GM10248 (cell line): ENCODE measurements around the gene SYT7.

Experiments
- CTCF ChIA-PET: fragments of 300-600 bp; sonication (Branson Sonifier 250); formaldehyde crosslinking; extraction: SDS; loops from one replicate; lab custom pipeline; 2021; ENCODE audit warnings: antibody characterized with exemption; lab: Yijun Ruan, JAX
- POLR2A ChIA-PET: fragments of 350-650 bp; sonication (Branson Sonifier 250); formaldehyde crosslinking; extraction: SDS; loops from one replicate; lab custom pipeline; 2020; ENCODE audit warnings: antibody characterized with exemption; lab: Yijun Ruan, JAX
- DNase-seq: peaks from one replicate; pipeline ENCODE4 v3.0.0; 2012; ENCODE audit errors: extremely low spot score
- CTCF ChIP-seq: IDR thresholded peaks from 2 replicates; pipeline ENCODE4 v1.5.1; 2012; ENCODE audit warnings: mild to moderate bottlenecking, low read depth; ENCODE audit errors: extremely low read depth, missing control alignments, control extremely low read depth

The SYT7 gene

DNA sequence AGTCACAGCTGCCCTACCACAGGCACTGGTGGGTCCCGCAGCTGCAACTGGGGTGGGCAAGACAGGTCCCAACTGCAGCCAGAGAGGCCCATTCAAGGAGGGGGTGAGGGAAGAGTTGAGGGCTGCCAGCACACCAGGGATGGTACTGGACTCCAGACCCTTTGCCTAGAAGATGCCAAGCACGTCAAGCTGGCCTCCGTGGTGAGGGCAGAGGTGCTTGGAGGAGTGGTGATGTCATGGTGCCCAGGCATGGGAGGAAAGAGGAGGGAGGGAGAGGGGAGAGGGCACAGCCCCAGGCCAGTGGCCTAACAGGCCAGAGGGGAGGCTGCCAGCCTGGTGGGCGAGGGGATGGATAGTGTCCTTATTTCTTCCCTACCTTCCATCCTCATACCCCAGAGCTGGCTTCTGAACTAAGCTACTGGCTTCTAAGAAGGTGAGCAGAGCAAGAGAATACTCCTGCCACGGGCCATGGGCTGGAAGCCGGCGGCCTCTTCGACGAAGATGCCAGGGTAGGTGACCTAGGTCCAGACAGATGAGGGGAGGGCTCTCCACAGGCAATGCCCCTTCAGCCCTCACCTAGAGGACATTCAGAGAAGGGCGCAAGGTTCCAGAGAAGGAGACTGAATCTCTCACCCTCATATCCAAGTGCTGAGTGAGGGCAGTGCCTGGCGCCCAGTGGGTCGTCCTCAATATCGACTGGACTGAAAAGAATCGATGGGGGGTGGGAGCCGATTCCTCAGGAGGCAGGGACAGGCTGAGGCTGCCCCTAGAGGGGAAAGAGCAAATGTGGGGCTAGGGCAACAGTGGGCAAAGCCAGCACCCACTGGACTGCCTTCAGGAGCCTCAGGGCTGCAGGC, 1.8 kb downstream of the SYT7 start:
- no peak for DNase-seq
- POLR2A ChIA-PET: no interaction called here
- CTCF ChIA-PET: interaction anchor here (0.9 to 1.9 kb wide), 2 partner anchors 14 to 60 kb away, joined by 3 to 4 read pairs; no protein-coding TSS in a partner anchor
- no peak for TF ChIP-seq CTCF

DNA sequence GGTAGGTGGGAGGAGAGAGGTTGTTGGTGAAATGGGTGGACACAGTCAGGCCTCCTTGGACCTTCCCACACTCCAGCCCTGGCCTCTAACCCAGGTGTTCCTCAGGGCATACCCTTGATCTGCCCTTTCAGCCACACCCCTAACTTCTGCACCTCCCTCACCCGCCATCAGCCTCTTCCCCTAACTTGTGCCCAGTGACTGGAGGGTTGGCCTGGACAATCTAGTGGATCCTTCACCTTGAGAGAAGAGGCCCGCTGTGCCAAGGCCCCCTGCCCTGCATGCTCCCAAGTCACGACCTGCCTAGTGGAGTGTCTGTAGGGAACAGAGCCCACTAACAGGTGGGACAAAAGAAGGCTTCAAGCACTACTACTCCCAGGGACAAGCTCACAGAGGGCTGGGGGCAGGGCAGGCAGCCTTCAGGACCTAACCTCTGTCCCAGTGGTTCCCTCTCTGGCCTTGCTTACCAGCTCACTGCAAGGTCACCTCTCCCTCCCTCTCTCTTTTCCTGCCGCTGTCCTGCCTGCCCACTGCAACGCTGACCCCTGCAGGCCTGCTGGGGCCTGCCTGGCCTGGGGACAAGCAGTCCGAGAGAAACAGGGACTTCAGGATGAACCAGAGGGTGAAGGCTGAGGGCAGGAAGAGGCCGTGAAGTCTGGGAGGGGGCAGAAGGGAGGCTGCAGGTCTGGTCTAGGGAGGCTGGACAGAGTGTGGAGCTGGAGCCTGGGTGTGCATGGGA, 3.3 kb downstream of the SYT7 start:
- DNase-seq: no peak
- ChIA-PET CTCF (interaction anchor here (1.3 to 2.6 kb wide), 2 partner anchors 11 to 61 kb away, joined by 3 to 11 read pairs; no protein-coding TSS in a partner anchor), POLR2A (no interaction called here)
- TF ChIP-seq CTCF: no peak

DNA sequence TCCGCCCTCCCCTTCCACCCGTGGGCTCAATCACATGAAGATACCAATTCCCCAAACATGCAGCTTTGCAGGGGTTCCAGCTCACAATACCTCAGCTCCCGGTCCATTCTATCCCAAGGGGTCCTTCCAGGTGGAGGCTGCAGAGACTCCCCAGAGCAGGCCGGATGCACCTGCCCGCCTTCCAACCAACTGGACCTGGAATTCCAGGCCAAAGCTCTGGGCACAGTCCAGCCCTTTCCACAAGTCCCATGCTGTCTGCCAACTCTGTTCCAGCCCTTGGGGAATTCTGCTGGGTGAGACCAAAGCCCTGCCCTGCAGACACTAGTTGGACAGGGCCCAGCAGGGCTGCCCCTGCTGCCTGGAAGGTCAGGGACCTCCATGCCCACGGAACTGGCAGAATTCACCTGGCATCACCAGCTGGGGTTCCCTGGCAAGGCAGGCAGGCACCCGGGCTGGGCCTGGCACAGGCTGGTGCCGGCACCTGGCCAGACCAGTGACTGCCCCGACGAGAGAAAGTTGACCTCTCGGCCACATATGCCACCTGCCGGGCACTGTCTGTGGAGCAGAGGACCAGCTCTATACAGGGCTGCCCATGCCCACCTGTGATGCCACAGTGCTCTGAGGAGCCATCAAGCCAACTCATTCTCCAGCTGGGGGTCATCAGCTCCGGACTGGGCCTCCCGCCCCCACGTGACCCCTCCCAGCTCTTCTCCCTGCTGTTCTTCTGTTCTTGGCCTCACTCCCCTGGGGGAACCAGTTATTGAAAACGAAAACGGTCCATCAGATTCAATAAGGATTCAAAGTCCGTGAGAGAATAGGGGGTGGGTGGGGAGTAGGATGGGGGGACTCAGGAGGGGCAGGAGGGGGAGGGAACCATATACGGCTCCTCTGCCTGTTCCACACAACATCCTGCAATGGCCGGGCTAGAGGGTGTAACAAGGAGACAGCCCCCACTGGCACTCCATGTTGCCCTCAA, 4.7 kb downstream of the SYT7 start:
- DNase-seq: no peak
- POLR2A ChIA-PET: no interaction called here
- CTCF ChIA-PET: interaction anchor here (0.9 to 2.6 kb wide), 4 partner anchors 10 to 59 kb away, joined by 3 to 11 read pairs (median 4); no protein-coding TSS in a partner anchor
- TF ChIP-seq CTCF: no peak

- no peak for TF ChIP-seq CTCF
- ChIA-PET POLR2A (interaction anchor here (0.7 kb wide), 1 partner anchor 8 kb away, joined by 3 read pairs; no protein-coding TSS in a partner anchor), CTCF (no interaction called here)
- no peak for DNase-seq
Observed at GRCh38 chr11:61574611-61575010, 6.3 kb downstream of the SYT7 start.

DNA sequence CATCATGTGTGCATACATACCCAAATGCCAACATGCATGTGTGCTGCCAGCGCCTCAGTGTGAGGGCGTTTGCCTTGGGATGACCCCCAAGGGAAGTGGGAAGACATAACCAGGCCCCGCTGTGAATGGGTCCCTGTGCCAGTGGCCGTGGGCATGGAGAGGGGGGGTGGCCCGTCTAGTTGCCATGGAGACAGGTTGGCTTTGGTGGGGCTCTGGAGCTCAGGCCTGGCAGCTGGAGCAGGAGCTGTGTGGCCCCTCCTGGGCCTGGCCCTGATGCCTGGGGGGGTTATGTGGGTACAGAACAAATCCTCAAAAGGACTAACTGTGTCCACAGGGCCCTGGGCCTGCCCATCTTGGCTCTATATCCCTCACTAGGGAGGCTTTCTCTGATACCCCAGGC, 8.0 kb downstream of the SYT7 start:
- no peak for DNase-seq
- ChIA-PET CTCF (interaction anchor here (1.0 kb wide), 2 partner anchors 9 to 41 kb away, joined by 3 read pairs; no protein-coding TSS in a partner anchor), POLR2A (no interaction called here)
- no peak for TF ChIP-seq CTCF

GRCh38 chr11:61571869-61572268, 9.0 kb downstream of the SYT7 start:
- ChIA-PET POLR2A (no interaction called here), CTCF (interaction anchor here (1.1 kb wide), 1 partner anchor 10 kb away, joined by 3 read pairs; no protein-coding TSS in a partner anchor)
- no peak for DNase-seq
- no peak for TF ChIP-seq CTCF
